K562 (cell line): Measurements from ENCODE around the gene TTC38. TPM values are rescaled to one million over a fixed set of nuclear protein-coding genes. Genes with fewer than 3 reads are reported as not detected.

Experiments used
- ASH1L ChIP-seq: fragments of 450-650 bp; IDR thresholded peaks from 2 replicates; pipeline ENCODE4 v1.6.1; 2018; ENCODE audit warnings: borderline replicate concordance, mild to moderate bottlenecking, low read depth; ENCODE audit not compliant: partially characterized antibody
- BDP1 ChIP-seq: IDR thresholded peaks from 3 replicates; pipeline ENCODE4 v1.6.1; 2011; ENCODE audit not compliant: insufficient read length, insufficient read depth
- CAMTA2 ChIP-seq: fragments of 250-450 bp; sonication (Bioruptor Pico); conservative IDR thresholded peaks from 2 replicates; pipeline ENCODE4 v1.5.1; 2022
- CSDE1 ChIP-seq, 2 experiments: fragments of 450-650 bp; IDR thresholded peaks; 2 replicates each; pipeline ENCODE4 v1.6.1; 2016; ENCODE audit warnings: mild to moderate bottlenecking in 1 of 2
- DACH1 ChIP-seq: fragments of 450-650 bp; IDR thresholded peaks from 2 replicates; pipeline ENCODE4 v1.6.1; 2018; ENCODE audit not compliant: partially characterized antibody
- EP400 ChIP-seq: fragments of 450-650 bp; IDR thresholded peaks from 2 replicates; pipeline ENCODE4 v1.6.1; 2017; ENCODE audit warnings: antibody characterized with exemption, mild to moderate bottlenecking, moderate library complexity
- ERF ChIP-seq: fragments of 450-650 bp; formaldehyde crosslinking; IDR thresholded peaks from 2 replicates; pipeline ENCODE4 v1.4.0; 2020; ENCODE audit warnings: mild to moderate bottlenecking, mixed read lengths
- ESRRB ChIP-seq: fragments of 250-450 bp; sonication (Bioruptor Pico); IDR thresholded peaks from 2 replicates; pipeline ENCODE4 v1.5.0; 2020; ENCODE audit warnings: mild to moderate bottlenecking, moderate library complexity, borderline replicate concordance
- FIP1L1 ChIP-seq: fragments of 200-400 bp; formaldehyde crosslinking; IDR thresholded peaks from 2 replicates; pipeline ENCODE4 v1.6.1; 2018; ENCODE audit warnings: mild to moderate bottlenecking, low read depth, low read length; ENCODE audit not compliant: poor library complexity, severe bottlenecking
- GTF2F1 ChIP-seq: IDR thresholded peaks from 2 replicates; pipeline ENCODE4 v1.6.1; 2011; ENCODE audit warnings: low read depth, low read length, improper control_type of control experiment
- HDAC3 ChIP-seq: fragments of 450-650 bp; IDR thresholded peaks from 2 replicates; pipeline ENCODE4 v1.6.1; 2018; ENCODE audit warnings: borderline replicate concordance, mild to moderate bottlenecking, moderate library complexity; ENCODE audit not compliant: partially characterized antibody
- MCM3 ChIP-seq: fragments of 450-650 bp; IDR thresholded peaks from 2 replicates; pipeline ENCODE4 v1.6.1; 2016
- MYC ChIP-seq, 2 experiments: fragments of 250-450 bp in 1 of 2; sonication (Bioruptor Pico) in 1 of 2; IDR thresholded peaks; 2 replicates each; pipeline versions ENCODE4 v1.5.1 to v1.6.1; 2012 to 2021; ENCODE audit warnings: low read depth in 2 of 2, borderline replicate concordance in 1 of 2, improper control_type of control experiment in 1 of 2, low read length in 1 of 2, mild to moderate bottlenecking in 1 of 2, moderate library complexity in 1 of 2
- NBN ChIP-seq: fragments of 450-650 bp; IDR thresholded peaks from 2 replicates; pipeline ENCODE4 v1.6.1; 2016; ENCODE audit warnings: low read depth, mild to moderate bottlenecking
- NFRKB ChIP-seq: fragments of 450-650 bp; IDR thresholded peaks from 2 replicates; pipeline ENCODE4 v1.6.1; 2016; ENCODE audit warnings: low read depth
- PRDM10 ChIP-seq: fragments of 450-650 bp; IDR thresholded peaks from 2 replicates; pipeline ENCODE4 v1.6.1; 2018; ENCODE audit not compliant: partially characterized antibody
- SMARCA4 ChIP-seq: fragments of 450-650 bp; IDR thresholded peaks from 2 replicates; pipeline ENCODE4 v1.6.1; 2016
- U2AF1 ChIP-seq: fragments of 200-400 bp; formaldehyde crosslinking; optimal IDR thresholded peaks from 2 replicates; pipeline ENCODE3; 2017; ENCODE audit warnings: mild to moderate bottlenecking, low read depth, low read length, moderate library complexity
- USF2 ChIP-seq: sonication (generic); formaldehyde crosslinking; IDR thresholded peaks from 2 replicates; pipeline ENCODE4 v1.5.0; 2020; ENCODE audit warnings: missing genetic modification reagents
- ZBTB2 ChIP-seq: fragments of 450-650 bp; IDR thresholded peaks from 2 replicates; pipeline ENCODE4 v1.6.1; 2016; ENCODE audit warnings: antibody characterized with exemption
- ZNF445 ChIP-seq: fragments of 250-450 bp; sonication (Bioruptor Pico); IDR thresholded peaks from 2 replicates; pipeline ENCODE4 v1.4.0; 2020; ENCODE audit warnings: low read depth, mild to moderate bottlenecking, moderate library complexity
- ZNF584 ChIP-seq: fragments of 200-800 bp; sonication (Bioruptor generic); IDR thresholded peaks from 2 replicates; pipeline ENCODE4 v1.6.1; 2016; ENCODE audit warnings: low read depth, mild to moderate bottlenecking, missing genetic modification characterization, missing compliant biosample characterization
- polyA plus RNA-seq, 8 experiments: library from polyadenylated mRNA; depleted of rRNA in 4 of 8; stranded (reverse) in 5 of 8; unstranded in 3 of 8; fragments of >200 nt; fragmentation: Nextera tagmentation in 2 of 8; fragmentation: Illumina TruSeq in 1 of 8; extraction: Ambion mirVana in 2 of 8; extraction: Trizol in 1 of 8; gene quantifications; 2 replicates each; pipeline versions ENCODE4 v1.2.1 to v1.2.3, GENCODE V29; 2011 to 2014; ENCODE audit warnings: inconsistent platforms in 1 of 8, missing spikeins in 1 of 8
- total RNA-seq, 7 experiments: library from RNA; depleted of rRNA in 6 of 7; stranded (reverse); fragments of >200 nt in 6 of 7; fragmentation: Illumina TruSeq in 2 of 7; extraction: Trizol in 2 of 7; gene quantifications; 2 replicates each; pipeline versions ENCODE4 v1.2.1 to v1.2.3, GENCODE V29; 2011 to 2021; ENCODE audit warnings: low replicate concordance in 1 of 7

The TTC38 gene
- total and polyA plus RNA-seq, 9 of the 15 experiments (the other 6 are each of a cell fraction or from before 2014, with no cell fraction given), result 0.84 to 28.4 (median 18.1) TPM

DNA sequence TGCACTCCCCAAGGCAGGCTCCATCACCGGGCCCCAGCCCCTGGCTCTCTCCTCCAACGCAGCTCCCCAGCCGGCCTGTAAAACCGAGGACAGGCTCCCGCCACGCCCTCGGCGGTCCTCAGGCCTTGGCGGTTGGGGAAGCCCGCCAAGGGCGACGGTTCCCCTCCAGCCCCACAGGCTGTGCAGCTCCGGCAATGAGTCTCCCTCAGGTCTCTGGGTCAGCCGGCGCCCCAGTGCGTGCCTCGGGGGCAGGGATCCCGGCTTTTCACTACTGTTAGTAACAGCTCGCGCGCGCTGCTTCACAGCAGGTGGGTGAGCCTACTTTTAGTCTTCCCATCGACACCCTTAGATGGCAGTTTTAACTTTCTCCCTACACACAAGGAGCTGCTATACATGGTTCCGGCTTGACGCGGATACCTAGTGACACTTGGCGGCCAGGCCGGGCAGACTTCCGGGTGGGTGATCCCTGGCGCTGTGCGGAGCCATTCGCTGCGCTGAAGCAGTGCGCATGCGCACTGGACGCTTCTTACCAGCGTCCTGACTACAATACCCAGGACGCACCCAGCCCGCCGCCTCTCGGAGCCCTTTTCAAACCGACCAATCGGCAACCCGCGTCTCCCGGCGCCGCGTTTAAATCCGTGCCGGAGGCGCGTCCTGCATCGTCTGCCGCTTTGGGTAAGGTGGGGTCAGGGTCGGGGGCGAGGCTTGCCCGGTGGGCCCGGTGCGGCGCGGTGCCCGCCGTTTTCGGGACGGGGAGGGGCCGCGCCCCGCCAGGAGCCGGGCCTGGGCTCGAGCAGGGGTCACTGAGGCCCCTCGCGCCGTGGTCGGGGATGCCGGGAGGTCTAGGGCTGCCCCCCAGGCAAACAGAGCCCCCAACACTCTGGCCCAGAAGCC lies 28.7 kb downstream of the TTC38 start, which contains the start of gene GTSE1 (continued):
- no peak for TF ChIP-seq SMARCA4
- TF ChIP-seq FIP1L1, result no peak
- TF ChIP-seq PRDM10, result no peak
- no peak for TF ChIP-seq USF2
- TF ChIP-seq NBN, result no peak
- TF ChIP-seq ERF (CRISPR knock-in tag), result no peak
- no peak for TF ChIP-seq BDP1
- TF ChIP-seq MYC (IDR thresholded peaks at IDR 0.05; ENCODE audit: low read depth, low read length), result peak; percentile 51; the same call in 1 of the 2 replicates
- TF ChIP-seq MYC (CRISPR knock-in tag; IDR thresholded peaks at IDR 0.05; ENCODE audit: borderline replicate concordance, low read depth), result no peak
- TF ChIP-seq DACH1, result no peak
- TF ChIP-seq ZNF584 (CRISPR knock-in tag), result no peak
- TF ChIP-seq ZBTB2, result peak; percentile 98
- no peak for TF ChIP-seq U2AF1
- TF ChIP-seq EP400, result peak; percentile 86
- TF ChIP-seq CSDE1 (IDR thresholded peaks at IDR 0.05), result no peak
- TF ChIP-seq CAMTA2, result no peak
- no peak for TF ChIP-seq NFRKB
- no peak for TF ChIP-seq ZNF445 (CRISPR knock-in tag)
- TF ChIP-seq GTF2F1, result peak; percentile 48; the same call in 1 of the 2 replicates
- TF ChIP-seq ASH1L, result peak; percentile 12
- no peak for TF ChIP-seq ESRRB (CRISPR knock-in tag)
- no peak for TF ChIP-seq MCM3
- peak; percentile 14 for TF ChIP-seq HDAC3
